Thyroid gland (tissue), 4 donors: ENCODE data around the gene RHOT1.

Source experiments
- CTCF ChIP-seq, 6 experiments: fragments of 200-600 bp in 3 of 6; fragments of 450-650 bp in 3 of 6; sonication (generic) in 3 of 6; IDR thresholded peaks; one replicate each; pipeline ENCODE4 v1.5.1; 2016 to 2019; ENCODE audit warnings: antibody characterized with exemption in 6 of 6, mild to moderate bottlenecking in 2 of 6, inconsistent platforms in 1 of 6, moderate library complexity in 1 of 6
- POLR2A ChIP-seq, 2 donors: fragments of 450-650 bp; IDR thresholded peaks; one replicate each; pipeline ENCODE4 v1.6.1; 2017; ENCODE audit warnings: antibody characterized with exemption in 2 of 2, mild to moderate bottlenecking in 2 of 2, moderate library complexity in 1 of 2

- TF ChIP-seq CTCF (IDR thresholded peaks at IDR 0.05) = no peak
- no peak for TF ChIP-seq POLR2A (IDR thresholded peaks at IDR 0.05)
Observed at GRCh38 chr17:32259586-32259985, 117.3 kb downstream of the RHOT1 start.
